ENCODE results near the gene TUBA1A. TPM values are rescaled to one million over a fixed set of nuclear protein-coding genes. Genes with fewer than 3 reads are reported as not detected.

Gene TUBA1A
- polyA plus RNA-seq, 2 of the 4 experiments (the other 2 are of a cell fraction), result 163 to 222 TPM

- Histone ChIP-seq H3K9me3 (no peaks in the 10 kb centered on the region), H3K4me3 (no peak overlapping the region), H3K27ac (no peak overlapping the region), H3K4me1 (peaks cover 3% of the 10 kb centered on the region; the same call in 1 of the 3 replicates), H3K4me2 (no peak overlapping the region)
- WGBS (ENCODE audit: missing lambda C conversion rate), result 60% methylated on average over 6 of the region's 6 CpGs
- ChIA-PET CTCF (interaction anchor here (0.7 to 6.9 kb wide), 11 partner anchors 13 to 166 kb away, joined by 3 to 64 read pairs (median 4); partner anchors contain the start of genes TUBA1A and TUBA1B), POLR2A (interaction anchor here (0.6 to 1.8 kb wide), 2 partner anchors 42 to 55 kb away, joined by 5 to 6 read pairs; partner anchors contain the start of gene TUBA1A)
- no peak for ATAC-seq
- TF ChIP-seq CBX2 (IDR thresholded peaks at IDR 0.05; ENCODE audit: borderline replicate concordance, low read depth) (no peak), EHF (CRISPR knock-in tag; IDR thresholded peaks at IDR 0.05) (no peak), CHD2 (IDR thresholded peaks at IDR 0.05; ENCODE audit: low read length, partially characterized antibody) (no peak), NR3C1 (IDR thresholded peaks at IDR 0.05) (no peak), RCOR1 (IDR thresholded peaks at IDR 0.05; ENCODE audit: low read depth, low read length) (no peak), RAD21 (conservative IDR thresholded peaks at IDR 0.05 in 1 of 2, IDR thresholded peaks at IDR 0.05 in 1 of 2) (no peak), CTCF (IDR thresholded peaks at IDR 0.05) (no peak), SMC3 (IDR thresholded peaks at IDR 0.05) (no peak), ATOH8 (CRISPR knock-in tag; IDR thresholded peaks at IDR 0.05; ENCODE audit: low read depth) (no peak), ESRRA (IDR thresholded peaks at IDR 0.05; ENCODE audit: borderline replicate concordance, low read length) (no peak), CEBPB (IDR thresholded peaks at IDR 0.05) (no peak), HOXB5 (CRISPR knock-in tag; IDR thresholded peaks at IDR 0.05) (no peak), RFX5 (IDR thresholded peaks at IDR 0.05) (no peak), POLR2AphosphoS2 (conservative IDR thresholded peaks at IDR 0.05; ENCODE audit: low read length) (no peak), ZFP36 (IDR thresholded peaks at IDR 0.05; ENCODE audit: borderline replicate concordance, partially characterized antibody) (no peak), HEYL (CRISPR knock-in tag; IDR thresholded peaks at IDR 0.05) (no peak), EP300 (IDR thresholded peaks at IDR 0.05) (no peak)
- no peak for FAIRE-seq
- DNase-seq (ENCODE audit: low read depth in 1 of 2, low spot score in 1 of 2), result no peak
Observed at GRCh38 chr12:49230176-49230804, 41.4 kb upstream of the TUBA1A start.

GRCh38 chr12:49228653-49229052 lies 39.8 kb upstream of the TUBA1A start:
- Histone ChIP-seq H3K4me1 (no peaks in the 10 kb centered on the region), H3K4me3 (no peak overlapping the region), H3K4me2 (no peak overlapping the region), H3K27ac (no peak overlapping the region), H3K9me3 (no peaks in the 10 kb centered on the region)
- FAIRE-seq (no peak), DNase-seq (ENCODE audit: low read depth in 1 of 2, low spot score in 1 of 2) (no peak), ATAC-seq (no peak)
- WGBS (ENCODE audit: missing lambda C conversion rate), result 70% methylated on average over 3 of the region's 3 CpGs
- ChIA-PET POLR2A (interaction anchor here (1.4 kb wide), 1 partner anchor 99 kb away, joined by 4 read pairs; no protein-coding TSS in a partner anchor), CTCF (no interaction called here)
- TF ChIP-seq TFCP2L1 (CRISPR knock-in tag; IDR thresholded peaks at IDR 0.05), result no peak
- no peak for TF ChIP-seq ZSCAN20 (CRISPR knock-in tag; IDR thresholded peaks at IDR 0.05)
- TF ChIP-seq CHD2 (IDR thresholded peaks at IDR 0.05; ENCODE audit: low read length, partially characterized antibody), result no peak
- no peak for TF ChIP-seq EHMT2 (IDR thresholded peaks at IDR 0.05; ENCODE audit: low read depth)
- TF ChIP-seq JUN (IDR thresholded peaks at IDR 0.05), result no peak
- TF ChIP-seq HEYL (CRISPR knock-in tag; IDR thresholded peaks at IDR 0.05), result no peak
- TF ChIP-seq ELK1 (IDR thresholded peaks at IDR 0.05; ENCODE audit: low read depth, low read length), result no peak
- no peak for TF ChIP-seq CHD4 (IDR thresholded peaks at IDR 0.05; ENCODE audit: borderline replicate concordance)
- TF ChIP-seq BCL3 (IDR thresholded peaks at IDR 0.05), result no peak
- TF ChIP-seq FOXS1 (CRISPR knock-in tag; IDR thresholded peaks at IDR 0.05), result no peak
- TF ChIP-seq HMGXB4 (CRISPR knock-in tag; IDR thresholded peaks at IDR 0.05; ENCODE audit: borderline replicate concordance), result no peak
- TF ChIP-seq NR3C1 (IDR thresholded peaks at IDR 0.05), result no peak
- TF ChIP-seq KDM1A (IDR thresholded peaks at IDR 0.05; ENCODE audit: low read depth), result no peak
